ENCODE results near the gene SLC4A1.

GRCh38 chr17:44251062-44251461, 16.9 kb downstream of the SLC4A1 start:
- TF ChIP-seq CTCF (IDR thresholded peaks at IDR 0.05) (no peak), POLR2A (IDR thresholded peaks at IDR 0.05; ENCODE audit: low read length) (no peak), CHD2 (IDR thresholded peaks at IDR 0.05; ENCODE audit: low read length, partially characterized antibody) (no peak), TP53 (CRISPR knock-in tag; IDR thresholded peaks at IDR 0.05) (no peak), GATA3 (IDR thresholded peaks at IDR 0.05; ENCODE audit: borderline replicate concordance) (no peak), CBX8 (IDR thresholded peaks at IDR 0.05) (no peak), RNF2 (IDR thresholded peaks at IDR 0.05; ENCODE audit: borderline replicate concordance, low read depth) (no peak), USF2 (IDR thresholded peaks at IDR 0.05) (no peak), RAD21 (conservative IDR thresholded peaks at IDR 0.05 in 1 of 2, IDR thresholded peaks at IDR 0.05 in 1 of 2) (no peak), CEBPB (IDR thresholded peaks at IDR 0.05) (no peak), MAZ (IDR thresholded peaks at IDR 0.05; ENCODE audit: borderline replicate concordance, low read depth, low read length) (no peak), NFE2L2 (conservative IDR thresholded peaks at IDR 0.05; ENCODE audit: low read length) (no peak), RFX5 (IDR thresholded peaks at IDR 0.05) (no peak)
